ENCODE results near the gene ACSM2B. TPM values are rescaled to one million over a fixed set of nuclear protein-coding genes. Genes with fewer than 3 reads are reported as not detected.

Gene ACSM2B
- total and polyA plus RNA-seq, 10 of the 15 experiments (the other 5 are each of a cell fraction or from before 2014, with no cell fraction given), result not detected

GRCh38 chr16:20610892-20611349 lies 34.8 kb upstream of the ACSM2B start:
- Histone ChIP-seq H3K4me3 (no peak overlapping the region), H3K4me2 (ENCODE audit: control insufficient read depth, insufficient read depth) (no peak overlapping the region), H4K20me1 (ENCODE audit: control insufficient read depth, insufficient read depth) (no peaks in the 10 kb centered on the region), H3K27me3 (replicated peaks in 1 of 2; ENCODE audit: control insufficient read depth in 2 of 2, insufficient read depth in 2 of 2, low read length in 1 of 2) (no peaks in the 10 kb centered on the region; a peak in 1 of 4 replicates), H3K36me3 (ENCODE audit: control insufficient read depth in 2 of 2, insufficient read depth in 2 of 2, low read length in 1 of 2) (no peaks in the 10 kb centered on the region), H3K9ac (ENCODE audit: control insufficient read depth, insufficient read depth, low read length) (no peak overlapping the region), H2AFZ (ENCODE audit: control insufficient read depth, low read depth, low read length) (no peak overlapping the region), H3K27ac (ENCODE audit: control insufficient read depth, insufficient read depth) (no peak overlapping the region), H3K79me2 (ENCODE audit: control insufficient read depth, insufficient read depth, low read length) (no peaks in the 10 kb centered on the region), H3K9me3 (replicated peaks; ENCODE audit: control insufficient read depth, insufficient read depth, low read length) (no peaks in the 10 kb centered on the region), H3K4me1 (ENCODE audit: control insufficient read depth, insufficient read depth, low read length) (no peaks in the 10 kb centered on the region)
- ChIA-PET POLR2A (no interaction called here), RAD21 (ENCODE audit: unreplicated experiment) (no interaction called here), CTCF (interaction anchor here (0.7 kb wide), 1 partner anchor 80 kb away, joined by 6 read pairs; no protein-coding TSS in a partner anchor), SMC1A (ENCODE audit: uncharacterized antibody, unreplicated experiment) (no interaction called here)
- intact Hi-C loops (cut with micrococcal nuclease; ENCODE audit: unreplicated experiment), result no loop called here
- in situ Hi-C loops (cut with MboI), result no loop called here
- DNase-seq (ENCODE audit: low read depth, low spot score) (no peak), FAIRE-seq (no peak), ATAC-seq (no peak)
- BruUV-seq (replicated peaks), result no TSS peak
- WGBS (ENCODE audit: insufficient coverage, insufficient replicate concordance, low lambda C conversion rate, missing lambda C conversion rate), result 28% methylated on average over 4 of the region's 4 CpGs
- TF ChIP-seq RELB (IDR thresholded peaks at IDR 0.05; ENCODE audit: low read depth), result no peak
- TF ChIP-seq NKRF (conservative IDR thresholded peaks at IDR 0.05), result no peak
- TF ChIP-seq ATF3 (IDR thresholded peaks at IDR 0.05; ENCODE audit: borderline replicate concordance, extremely low read depth, low read depth, low read length), result no peak
- TF ChIP-seq EGR1 (IDR thresholded peaks at IDR 0.05; ENCODE audit: borderline replicate concordance in 1 of 2, low read depth in 2 of 2, low read length in 2 of 2), result no peak
- no peak for TF ChIP-seq PAX5 (IDR thresholded peaks at IDR 0.05; ENCODE audit: borderline replicate concordance, low read depth, low read length)
- no peak for TF ChIP-seq SRF (IDR thresholded peaks at IDR 0.05; ENCODE audit: low read depth in 2 of 2, low read length in 2 of 2)
- TF ChIP-seq NFYB (IDR thresholded peaks at IDR 0.05; ENCODE audit: insufficient read depth, low read depth, low read length), result no peak

Data from GM12878 (cell line).